GM23248 (cell line): Measurements from ENCODE around the gene ARPC4. TPM values are rescaled to one million over a fixed set of nuclear protein-coding genes. Genes with fewer than 3 reads are reported as not detected.

Experiments used
- DNase-seq: peaks from one replicate; pipeline ENCODE4 v3.0.0-alpha.2; 2015
- H2AFZ ChIP-seq: fragments of 200-600 bp; sonication (generic); 2 replicates; pipeline ENCODE4 v1.6.1; 2016; ENCODE audit warnings: antibody characterized with exemption
- H3F3A ChIP-seq: fragments of 200-600 bp; sonication (generic); 2 replicates; pipeline ENCODE4 v1.6.1; 2016; ENCODE audit warnings: mild to moderate bottlenecking, antibody characterized with exemption, mixed run types; ENCODE audit not compliant: insufficient read depth
- H3K27ac ChIP-seq: fragments of 200-600 bp; sonication (generic); 2 replicates; pipeline ENCODE4 v1.5.1; 2016; ENCODE audit warnings: mild to moderate bottlenecking
- H3K27me3 ChIP-seq: fragments of 200-600 bp; sonication (generic); replicated peaks from 2 replicates; pipeline ENCODE4 v1.6.1; 2016; ENCODE audit warnings: mild to moderate bottlenecking; ENCODE audit not compliant: insufficient read depth
- H3K36me3 ChIP-seq: fragments of 200-600 bp; sonication (generic); 2 replicates; pipeline ENCODE4 v1.6.1; 2016; ENCODE audit warnings: low read depth, mild to moderate bottlenecking
- H3K4me1 ChIP-seq: fragments of 200-600 bp; sonication (generic); 2 replicates; pipeline ENCODE4 v1.6.1; 2016; ENCODE audit warnings: mild to moderate bottlenecking; ENCODE audit not compliant: insufficient read depth
- H3K4me2 ChIP-seq: fragments of 200-600 bp; sonication (generic); one replicate; pipeline ENCODE4 v1.6.1; 2016; ENCODE audit warnings: mild to moderate bottlenecking; ENCODE audit not compliant: unreplicated experiment
- H3K4me3 ChIP-seq: fragments of 200-600 bp; sonication (generic); 2 replicates; pipeline ENCODE4 v1.5.1; 2016; ENCODE audit warnings: mild to moderate bottlenecking
- H3K79me2 ChIP-seq: fragments of 200-600 bp; sonication (generic); 2 replicates; pipeline ENCODE4 v1.6.1; 2016; ENCODE audit warnings: mild to moderate bottlenecking; ENCODE audit not compliant: insufficient read depth
- H3K9ac ChIP-seq: fragments of 200-600 bp; sonication (generic); 2 replicates; pipeline ENCODE4 v1.6.1; 2016; ENCODE audit warnings: mild to moderate bottlenecking
- H3K9me2 ChIP-seq: fragments of 200-600 bp; sonication (generic); 2 replicates; pipeline ENCODE4 v1.6.1; 2016; ENCODE audit warnings: mixed run types, mild to moderate bottlenecking, moderate library complexity; ENCODE audit not compliant: insufficient read depth
- H3K9me3 ChIP-seq: fragments of 200-600 bp; sonication (generic); one replicate; pipeline ENCODE4 v1.6.1; 2017; ENCODE audit warnings: low read depth
- H4K20me1 ChIP-seq: fragments of 200-600 bp; sonication (generic); 2 replicates; pipeline ENCODE4 v1.6.0; 2016; ENCODE audit not compliant: insufficient read depth
- EZH2 ChIP-seq: fragments of 200-600 bp; sonication (generic); IDR thresholded peaks from 2 replicates; pipeline ENCODE4 v1.6.1; 2018; ENCODE audit warnings: antibody characterized with exemption, mild to moderate bottlenecking; ENCODE audit not compliant: insufficient read depth, poor library complexity, severe bottlenecking
- EZH2phosphoT487 ChIP-seq: fragments of 200-600 bp; sonication (generic); IDR thresholded peaks from 2 replicates; pipeline ENCODE4 v1.6.1; 2018; ENCODE audit warnings: antibody characterized with exemption, moderate library complexity, mild to moderate bottlenecking, low read depth; ENCODE audit not compliant: insufficient read depth
- WGBS, 2 experiments: methylation state at CpG; one replicate each; pipeline ENCODE4 v1.1.6; 2015 to 2017; ENCODE audit warnings: low lambda C conversion rate in 2 of 2, low coverage in 1 of 2; ENCODE audit errors: missing lambda C conversion rate in 2 of 2; 5-methylcytosine and 5-hydroxymethylcytosine counted together
- in situ Hi-C: fragments of 300-500 bp; cut with MboI; formaldehyde crosslinking; loops from 2 replicates; pipeline ENCODE4 v1.15.0; 2020
- polyA plus RNA-seq: library from polyadenylated mRNA; unstranded; fragments of >200 nt; fragmentation: Nextera tagmentation; extraction: Ambion mirVana; gene quantifications from 2 replicates; pipeline ENCODE4 v1.2.1, GENCODE V29; 2016
- total RNA-seq: library from RNA; depleted of rRNA; stranded (reverse); fragments of >200 nt; shearing (Covaris generic); gene quantifications from 2 replicates; pipeline ENCODE4 v1.2.3, GENCODE V29; 2014

The ARPC4 gene
- total and polyA plus RNA-seq, 2 experiments from 2014 or later: 182 to 315 TPM

DNA sequence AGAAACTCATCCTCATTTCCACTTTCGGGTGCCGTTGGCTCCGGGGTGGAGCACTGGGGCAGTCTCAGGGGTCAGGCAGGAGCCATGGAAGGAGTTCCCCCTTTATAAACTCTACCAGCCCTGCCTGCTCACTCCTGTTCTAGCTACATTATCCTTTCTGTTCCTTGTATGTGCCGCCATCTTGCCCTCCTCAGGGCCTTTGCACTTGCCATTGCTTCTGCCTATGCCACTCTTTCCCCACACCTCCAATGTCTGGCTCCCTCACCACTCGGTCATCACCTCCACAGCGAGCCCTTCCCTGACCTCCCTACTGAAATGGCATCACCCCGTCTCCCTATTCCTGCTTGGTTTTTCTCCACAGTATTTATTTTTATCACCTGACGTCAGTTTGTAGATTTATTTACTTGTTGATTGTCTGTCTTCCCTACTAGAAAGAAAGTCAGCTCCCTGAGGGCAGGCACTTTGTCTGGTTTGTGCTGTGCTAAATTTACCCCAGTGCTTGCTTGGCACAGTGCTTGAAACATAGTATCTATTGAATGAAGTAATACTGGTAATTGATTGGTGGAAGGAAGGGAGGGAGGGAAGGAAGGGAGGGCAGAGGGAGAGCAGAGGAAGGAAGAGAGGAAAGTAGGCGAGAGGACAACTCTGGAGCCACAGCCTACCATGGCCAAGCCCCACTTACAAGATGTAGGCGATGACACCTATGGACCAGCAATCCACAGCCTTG, 31.9 kb upstream of the ARPC4 start:
- Histone ChIP-seq H3K9me3 (no peaks in the 10 kb centered on the region), H3K36me3 (peaks cover 8% of the 10 kb centered on the region; the same call in 1 of the 2 replicates)
- TF ChIP-seq EZH2 (no peak), EZH2phosphoT487 (no peak)

DNA sequence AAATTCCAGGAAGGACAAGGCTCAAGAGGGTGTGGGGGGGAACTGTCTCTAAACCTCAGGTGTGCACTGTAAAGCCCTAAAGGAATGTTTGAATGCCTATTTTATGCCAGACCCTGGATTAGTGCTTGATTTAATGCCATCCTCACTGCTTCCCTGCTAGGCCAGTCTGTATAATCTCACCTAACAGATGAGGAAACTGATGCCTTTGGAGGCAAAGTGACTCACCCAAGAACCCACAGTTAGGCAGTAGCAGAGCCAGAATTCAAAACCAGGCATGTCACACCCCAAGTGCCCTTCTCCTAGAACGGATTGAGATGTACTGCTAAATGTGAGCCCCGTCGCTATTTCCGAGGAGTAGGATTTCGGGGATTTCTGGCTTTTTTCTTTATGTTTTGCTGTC, 31.0 kb upstream of the ARPC4 start:
- Histone ChIP-seq H3K79me2 (no peaks in the 10 kb centered on the region), H3K4me2 (no peak overlapping the region), H3K9me3 (no peaks in the 10 kb centered on the region), H4K20me1 (no peaks in the 10 kb centered on the region), H3K36me3 (peaks cover 8% of the 10 kb centered on the region; the same call in 1 of the 2 replicates), H3K9me2 (no peaks in the 10 kb centered on the region), H3K9ac (no peak overlapping the region), H3K27me3 (no peaks in the 10 kb centered on the region), H3K4me1 (no peaks in the 10 kb centered on the region), H3F3A (no peaks in the 10 kb centered on the region), H2AFZ (no peak overlapping the region), H3K27ac (no peak overlapping the region), H3K4me3 (no peak overlapping the region)
- 88 to 91% methylated on average over 5 of the region's 5 CpGs for WGBS, 2 experiments
- in situ Hi-C loops: no loop called here
- peak; percentile 30 for DNase-seq
- no peak for TF ChIP-seq EZH2
- no peak for TF ChIP-seq EZH2phosphoT487

More for the DNA sequence above, 31.9 kb upstream of the ARPC4 start:
- no peaks in the 10 kb centered on the region for H3K79me2 ChIP-seq
- no peaks in the 10 kb centered on the region for H3K4me1 ChIP-seq
- no peak overlapping the region for H3K4me2 ChIP-seq
- H2AFZ ChIP-seq: no peak overlapping the region
- in situ Hi-C loops: no loop called here
- H3K9me2 ChIP-seq: no peaks in the 10 kb centered on the region
- no peaks in the 10 kb centered on the region for H4K20me1 ChIP-seq
- no peak overlapping the region for H3K9ac ChIP-seq
- WGBS, 2 experiments: 95 to 98% methylated on average over 10 of the region's 10 CpGs
- DNase-seq: no peak
- no peak overlapping the region for H3K27ac ChIP-seq
- no peaks in the 10 kb centered on the region for H3K27me3 ChIP-seq
- H3F3A ChIP-seq: no peaks in the 10 kb centered on the region
- H3K4me3 ChIP-seq: no peak overlapping the region

DNA sequence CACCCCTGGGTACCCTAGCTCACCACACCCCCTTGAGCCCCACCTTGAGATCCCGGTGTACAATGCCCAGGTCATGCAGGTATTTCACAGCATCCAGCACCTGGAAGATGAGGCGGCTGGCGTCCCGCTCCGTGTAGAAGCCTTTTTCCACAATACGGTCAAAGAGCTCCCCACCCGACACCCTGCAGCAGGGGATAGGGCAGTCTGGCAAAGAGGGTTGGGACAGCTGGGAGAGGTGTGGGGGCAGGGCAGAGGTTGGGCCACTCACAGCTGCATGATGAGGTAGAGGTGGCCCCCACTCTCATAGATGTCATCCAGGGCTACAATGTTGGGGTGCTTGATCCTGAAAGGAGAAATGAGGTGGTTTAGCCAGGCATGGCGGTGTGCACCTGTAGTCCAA, 30.0 kb upstream of the ARPC4 start:
- H3K4me1 ChIP-seq: no peaks in the 10 kb centered on the region
- no peaks in the 10 kb centered on the region for H4K20me1 ChIP-seq
- H3K9me2 ChIP-seq: no peaks in the 10 kb centered on the region
- no peak overlapping the region for H3K27ac ChIP-seq
- H3F3A ChIP-seq: no peaks in the 10 kb centered on the region
- 94 to 95% methylated on average over 8 of the region's 8 CpGs for WGBS, 2 experiments
- no peak for DNase-seq
- H3K4me2 ChIP-seq: no peak overlapping the region
- H3K27me3 ChIP-seq: no peaks in the 10 kb centered on the region
- no peak overlapping the region for H3K4me3 ChIP-seq
- no peak overlapping the region for H2AFZ ChIP-seq
- no peak for TF ChIP-seq EZH2phosphoT487
- no peak for TF ChIP-seq EZH2
- peaks cover 5% of the 10 kb centered on the region; the same call in 1 of the 2 replicates for H3K36me3 ChIP-seq
- H3K9ac ChIP-seq: no peak overlapping the region
- no peaks in the 10 kb centered on the region for H3K9me3 ChIP-seq
- in situ Hi-C loops: no loop called here
- H3K79me2 ChIP-seq: no peaks in the 10 kb centered on the region

GRCh38 chr3:9765865-9766264, 27.0 kb upstream of the ARPC4 start:
- H3K4me2 ChIP-seq: no peak overlapping the region
- H3K79me2 ChIP-seq: peaks cover 14% of the 10 kb centered on the region
- in situ Hi-C loops: no loop called here
- no peak for TF ChIP-seq EZH2
- TF ChIP-seq EZH2phosphoT487: no peak
- H4K20me1 ChIP-seq: no peaks in the 10 kb centered on the region
- H3K27me3 ChIP-seq: no peaks in the 10 kb centered on the region
- no peaks in the 10 kb centered on the region for H3K9me3 ChIP-seq
- H3K4me1 ChIP-seq: no peaks in the 10 kb centered on the region
- 96 to 98% methylated on average over 4 of the region's 4 CpGs for WGBS, 2 experiments
- H3K4me3 ChIP-seq: no peak overlapping the region
- H3K36me3 ChIP-seq: no peaks in the 10 kb centered on the region
- H3K9ac ChIP-seq: no peak overlapping the region
- no peaks in the 10 kb centered on the region for H3K9me2 ChIP-seq
- DNase-seq: no peak
- no peaks in the 10 kb centered on the region for H3F3A ChIP-seq
- no peak overlapping the region for H3K27ac ChIP-seq
- no peak overlapping the region for H2AFZ ChIP-seq
